Activated CD8-positive, alpha-beta memory T cell treated with anti-CD3 and anti-CD28 coated beads for 36 hours (primary cell): ENCODE results near the gene SPINK8. TPM values are rescaled to one million over a fixed set of nuclear protein-coding genes. Genes with fewer than 3 reads are reported as not detected.
"Not testable (repeated sequence)": the region's sequence is repeated elsewhere in the genome, so short reads cannot be mapped to it uniquely, and the experiment has no call there.

Experiments used
- CTCF ChIA-PET: fragments of 350-600 bp; sonication (Branson Sonifier 250); formaldehyde crosslinking; loops from one replicate; lab custom pipeline; 2021; ENCODE audit warnings: antibody characterized with exemption; lab: Charles Lee
- POLR2A ChIA-PET: fragments of 350-600 bp; sonication (Branson Sonifier 250); formaldehyde crosslinking; loops from one replicate; lab custom pipeline; 2021; ENCODE audit warnings: antibody characterized with exemption; lab: Charles Lee
- total RNA-seq, 2 experiments: library from RNA; stranded (reverse); gene quantifications; one replicate each; pipeline ENCODE4 v1.2.3, GENCODE V29; 2021

SPINK8 gene
- total RNA-seq, 2 experiments from 2014 or later: not detected

GRCh38 chr3:48289659-48290058 is 43.8 kb downstream of the SPINK8 start:
- ChIA-PET CTCF (interaction anchor here (0.6 kb wide), 1 partner anchor 51 kb away, joined by 4 read pairs; no protein-coding TSS in a partner anchor), POLR2A (interaction anchor here (1.3 kb wide), 1 partner anchor 11 kb away, joined by 3 read pairs; no protein-coding TSS in a partner anchor)

GRCh38 chr3:48287034-48287433 is 46.4 kb downstream of the SPINK8 start:
- CTCF ChIA-PET: no interaction called here
- POLR2A ChIA-PET: no interaction called here

GRCh38 chr3:48286308-48286707 is 47.2 kb downstream of the SPINK8 start:
- POLR2A ChIA-PET: no interaction called here
- CTCF ChIA-PET: no interaction called here

- POLR2A ChIA-PET: no interaction called here
Observed at GRCh38 chr3:48285675-48286074, 47.8 kb downstream of the SPINK8 start.

GRCh38 chr3:48285132-48285531 is 48.3 kb downstream of the SPINK8 start:
- POLR2A ChIA-PET: no interaction called here
- CTCF ChIA-PET: interaction anchor here (1.3 kb wide), 1 partner anchor 151 kb away, joined by 4 read pairs; no protein-coding TSS in a partner anchor

More at GRCh38 chr3:48285675-48286074, 47.8 kb downstream of the SPINK8 start:
- CTCF ChIA-PET: interaction anchor here (1.3 kb wide), 1 partner anchor 150 kb away, joined by 4 read pairs; no protein-coding TSS in a partner anchor

GRCh38 chr3:48280881-48281280 is 52.6 kb downstream of the SPINK8 start:
- ChIA-PET POLR2A (interaction anchor here (1.2 kb wide), 1 partner anchor 20 kb away, joined by 4 read pairs; the partner anchor contains the start of gene NME6), CTCF (no interaction called here)

GRCh38 chr3:48278884-48279559 is 54.4 kb downstream of the SPINK8 start:
- CTCF ChIA-PET: interaction anchor here (1.2 to 1.5 kb wide), 2 partner anchors 10 to 157 kb away, joined by 4 read pairs; no protein-coding TSS in a partner anchor
- POLR2A ChIA-PET: no interaction called here

- CTCF ChIA-PET: interaction anchor here (0.8 to 1.4 kb wide), 2 partner anchors 159 kb away, joined by 3 to 7 read pairs; no protein-coding TSS in a partner anchor
- POLR2A ChIA-PET: interaction anchor here (0.6 kb wide), 1 partner anchor 424 kb away, joined by 4 read pairs; no protein-coding TSS in a partner anchor
Observed at GRCh38 chr3:48276911-48277641, 56.4 kb downstream of the SPINK8 start.

- POLR2A ChIA-PET: no interaction called here
- CTCF ChIA-PET: no interaction called here
Observed at GRCh38 chr3:48275287-48276027, 58.0 kb downstream of the SPINK8 start.

GRCh38 chr3:48274452-48274851 is 59.0 kb downstream of the SPINK8 start:
- ChIA-PET POLR2A (interaction anchor here (1.3 kb wide), 2 partner anchors 162 to 165 kb away, joined by 4 to 5 read pairs; partner anchors contain the start of genes CCDC51 and TMA7), CTCF (interaction anchor here (2.3 to 3.3 kb wide), 2 partner anchors 127 to 161 kb away, joined by 11 to 21 read pairs; no protein-coding TSS in a partner anchor)

- ChIA-PET CTCF (interaction anchor here (0.7 to 3.3 kb wide), 9 partner anchors 10 to 275 kb away, joined by 3 to 21 read pairs (median 3); partner anchors contain the start of genes CCDC51, PLXNB1, TMA7 and ZNF589), POLR2A (interaction anchor here (1.0 to 1.3 kb wide), 3 partner anchors 33 to 166 kb away, joined by 4 to 5 read pairs (median 5); partner anchors contain the start of genes CCDC51, TMA7 and ZNF589)
Observed at GRCh38 chr3:48273594-48274211, 59.8 kb downstream of the SPINK8 start.

GRCh38 chr3:48271763-48272498 is 61.5 kb downstream of the SPINK8 start:
- ChIA-PET POLR2A (no interaction called here), CTCF (interaction anchor here (0.6 to 3.3 kb wide), 4 partner anchors 30 to 1004 kb away, joined by 3 to 21 read pairs (median 7); partner anchors contain the start of gene ZNF589)

GRCh38 chr3:48271223-48271622 is 62.2 kb downstream of the SPINK8 start:
- POLR2A ChIA-PET: not testable (repeated sequence)
- CTCF ChIA-PET: interaction anchor here (0.6 to 3.8 kb wide), 2 partner anchors 165 to 1004 kb away, joined by 3 to 24 read pairs; no protein-coding TSS in a partner anchor

GRCh38 chr3:48270306-48270705 is 63.2 kb downstream of the SPINK8 start:
- ChIA-PET POLR2A (no interaction called here), CTCF (interaction anchor here (0.5 to 3.8 kb wide), 6 partner anchors 8 to 1208 kb away, joined by 3 to 24 read pairs (median 4); partner anchors contain the start of genes NME6 and UQCRC1)

GRCh38 chr3:48269592-48269991 is 63.9 kb downstream of the SPINK8 start:
- POLR2A ChIA-PET: interaction anchor here (0.5 to 1.5 kb wide), 4 partner anchors 15 to 543 kb away, joined by 3 read pairs; no protein-coding TSS in a partner anchor
- CTCF ChIA-PET: interaction anchor here (0.5 to 3.8 kb wide), 8 partner anchors 9 to 1209 kb away, joined by 3 to 24 read pairs (median 4); partner anchors contain the start of genes NME6 and UQCRC1

GRCh38 chr3:48268936-48269561 is 64.4 kb downstream of the SPINK8 start:
- CTCF ChIA-PET: interaction anchor here (1.0 to 3.8 kb wide), 5 partner anchors 10 to 289 kb away, joined by 3 to 24 read pairs (median 5); partner anchors contain the start of gene NME6
- POLR2A ChIA-PET: interaction anchor here (0.5 to 1.5 kb wide), 9 partner anchors 15 to 544 kb away, joined by 3 to 5 read pairs (median 3); partner anchors contain the start of genes ATRIP and ZNF589
